Lower lobe of right lung (tissue), 2 donors: Measurements from ENCODE around the gene ARHGEF11. TPM values are rescaled to one million over a fixed set of nuclear protein-coding genes. Genes with fewer than 3 reads are reported as not detected.

Source experiments
- ATAC-seq, 2 donors: fragments of 200-7000 bp; cut with Tn5 transposase; one replicate each; pipeline ENCODE4 v1.9.1; 2020 to 2022; ENCODE audit warnings: mild to moderate bottlenecking in 2 of 2, moderate library complexity in 2 of 2
- DNase-seq: peaks from one replicate; pipeline ENCODE4 v3.0.0-alpha.2; 2020
- H3K27ac ChIP-seq: fragments of 200-600 bp; one replicate; pipeline ENCODE4 v1.8.0; 2022
- H3K27me3 ChIP-seq: fragments of 200-600 bp; one replicate; pipeline ENCODE4 v1.8.0; 2022; ENCODE audit warnings: low read depth
- H3K36me3 ChIP-seq: fragments of 200-600 bp; one replicate; pipeline ENCODE4 v1.8.0; 2022; ENCODE audit warnings: mild to moderate bottlenecking
- H3K4me1 ChIP-seq: fragments of 200-600 bp; one replicate; pipeline ENCODE4 v1.8.0; 2022
- H3K4me3 ChIP-seq: fragments of 200-600 bp; one replicate; pipeline ENCODE4 v1.8.0; 2022; ENCODE audit warnings: mild to moderate bottlenecking
- H3K9me3 ChIP-seq: fragments of 200-600 bp; one replicate; pipeline ENCODE4 v1.8.0; 2022
- CTCF ChIP-seq: fragments of 200-600 bp; IDR thresholded peaks from one replicate; pipeline ENCODE4 v1.8.0; 2022; ENCODE audit warnings: antibody characterized with exemption, mild to moderate bottlenecking
- intact Hi-C: fragments of 100-400 bp; cut with DNase I; formaldehyde crosslinking; loops from one replicate; pipeline ENCODE4 v1.11.0; 2022
- total RNA-seq: library from RNA; stranded (reverse); fragmentation: NEBNext Ultra II Directional; extraction: Animal tissue kit (Norgen Biotek cat#: 25700); gene quantifications from one replicate; pipeline ENCODE4 v1.2.1, GENCODE V29; 2021
- donor health status: DM: no; HTN: yes; CAD: no; lungs with severe emphysema.

ARHGEF11 gene
- total RNA-seq, 1 donor from 2014 or later, result 54.5 TPM

DNA sequence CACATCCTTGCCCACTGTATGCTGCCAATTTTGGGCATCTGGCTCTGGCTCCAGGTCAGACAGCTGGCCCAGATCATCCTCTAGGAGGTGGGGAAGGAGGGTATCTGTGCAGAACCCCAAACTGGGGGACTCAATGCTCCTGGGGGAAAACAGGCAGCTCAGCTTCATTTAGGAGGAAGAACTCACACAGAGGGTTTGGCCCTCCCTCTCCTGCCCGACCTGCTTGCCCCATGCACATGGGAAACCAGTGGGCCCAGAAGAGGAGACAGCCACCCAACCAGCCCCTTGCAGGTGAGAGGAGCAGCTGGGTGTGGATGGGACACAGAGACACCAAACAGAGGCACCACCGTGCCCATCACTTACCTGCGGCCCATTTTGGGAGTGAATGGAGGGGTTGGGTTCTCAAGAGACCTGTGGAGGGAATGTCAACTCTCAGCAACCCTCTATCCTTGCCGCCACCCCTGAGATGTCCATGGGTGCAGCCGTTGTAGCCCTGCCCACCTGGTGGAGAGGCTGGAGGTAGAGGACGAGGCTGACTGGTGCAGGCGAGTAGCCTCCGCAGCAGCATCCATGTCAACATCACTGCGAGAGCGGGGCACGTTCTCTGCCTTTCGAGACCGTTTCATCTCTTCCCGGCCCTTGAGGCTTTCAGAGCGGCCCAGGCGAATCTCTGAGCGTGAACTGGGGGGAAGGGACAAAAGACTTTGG, 97.6 kb downstream of the ARHGEF11 start:
- H3K4me3 ChIP-seq, result no peak overlapping the region
- H3K36me3 ChIP-seq, result peaks cover 96% of the 10 kb centered on the region
- TF ChIP-seq CTCF, result no peak
- no peaks in the 10 kb centered on the region for H3K9me3 ChIP-seq
- H3K4me1 ChIP-seq, result no peaks in the 10 kb centered on the region
- ATAC-seq (no peak), DNase-seq (no peak)
- no peak overlapping the region for H3K27ac ChIP-seq
- H3K27me3 ChIP-seq, result no peaks in the 10 kb centered on the region
- intact Hi-C loops, result no loop called here

DNA sequence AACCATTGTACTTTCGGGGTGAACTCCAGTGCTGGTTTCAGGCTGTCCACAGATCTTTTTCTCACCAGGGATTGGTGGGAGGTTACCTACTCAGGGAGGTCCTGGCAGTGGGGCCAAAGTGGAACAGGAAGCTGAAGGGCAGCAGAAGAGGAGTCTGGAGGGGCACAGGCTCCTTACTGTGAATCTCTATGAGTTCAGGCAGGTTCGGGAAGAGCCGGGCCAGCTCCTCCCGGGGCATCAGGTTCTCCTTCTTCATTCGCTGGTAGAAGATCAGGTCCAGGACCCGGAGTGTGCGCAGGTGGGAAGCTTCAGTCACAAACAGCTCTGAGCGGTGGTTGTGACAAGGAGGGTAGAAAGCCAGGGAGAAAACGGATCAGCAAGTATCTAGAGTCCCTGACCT, 98.4 kb downstream of the ARHGEF11 start:
- ATAC-seq (no peak), DNase-seq (no peak)
- no peak overlapping the region for H3K27ac ChIP-seq
- H3K4me3 ChIP-seq, result no peak overlapping the region
- H3K4me1 ChIP-seq, result no peaks in the 10 kb centered on the region
- H3K36me3 ChIP-seq, result peaks cover 100% of the 10 kb centered on the region
- no peak for TF ChIP-seq CTCF
- intact Hi-C loops, result no loop called here
- H3K9me3 ChIP-seq, result no peaks in the 10 kb centered on the region
- H3K27me3 ChIP-seq, result no peaks in the 10 kb centered on the region

- ATAC-seq, result no peak
- H3K36me3 ChIP-seq, result peaks cover 100% of the 10 kb centered on the region
- intact Hi-C loops, result no loop called here
- no peaks in the 10 kb centered on the region for H3K4me1 ChIP-seq
- DNase-seq, result no peak
- H3K27me3 ChIP-seq, result no peaks in the 10 kb centered on the region
- no peaks in the 10 kb centered on the region for H3K9me3 ChIP-seq
- H3K27ac ChIP-seq, result no peak overlapping the region
- H3K4me3 ChIP-seq, result no peak overlapping the region
- TF ChIP-seq CTCF, result no peak
Measured at GRCh38 chr1:156945881-156946661, 99.5 kb downstream of the ARHGEF11 start.

- Histone ChIP-seq H3K4me1 (no peaks in the 10 kb centered on the region), H3K36me3 (peaks cover 100% of the 10 kb centered on the region), H3K27ac (no peak overlapping the region), H3K9me3 (no peaks in the 10 kb centered on the region), H3K27me3 (no peaks in the 10 kb centered on the region), H3K4me3 (no peak overlapping the region)
- DNase-seq (no peak), ATAC-seq (no peak)
- intact Hi-C loops, result no loop called here
- no peak for TF ChIP-seq CTCF
Measured at GRCh38 chr1:156944848-156945247, 100.7 kb downstream of the ARHGEF11 start.

GRCh38 chr1:156944268-156944667, 101.3 kb downstream of the ARHGEF11 start:
- intact Hi-C loops, result no loop called here
- H3K36me3 ChIP-seq, result peaks cover 100% of the 10 kb centered on the region
- H3K4me3 ChIP-seq, result no peak overlapping the region
- H3K27ac ChIP-seq, result no peak overlapping the region
- H3K4me1 ChIP-seq, result no peaks in the 10 kb centered on the region
- no peaks in the 10 kb centered on the region for H3K27me3 ChIP-seq
- no peak for ATAC-seq
- H3K9me3 ChIP-seq, result no peaks in the 10 kb centered on the region
- no peak for TF ChIP-seq CTCF
- DNase-seq, result no peak
